Spleen (tissue), 11 donors: ENCODE results near the gene WWC1. TPM values are rescaled to one million over a fixed set of nuclear protein-coding genes. Genes with fewer than 3 reads are reported as not detected.

Experiments used
- DNase-seq: peaks from one replicate; pipeline ENCODE4 v3.0.0-alpha.2; 2020
- H3K27ac ChIP-seq, 8 donors: fragments of 200-600 bp; sonication (generic) in 7 of 8; 1 replicate in 4 of 8; 2 replicates in 4 of 8; pipeline versions ENCODE4 v1.5.0 to v1.8.0; 2016 to 2021; ENCODE audit warnings: inconsistent platforms in 4 of 8, mild to moderate bottlenecking in 4 of 8, moderate library complexity in 1 of 8
- H3K27me3 ChIP-seq, 7 donors: fragments of 200-600 bp; sonication (generic) in 6 of 7; replicated peaks in 1 of 7; 1 replicate in 4 of 7; 2 replicates in 3 of 7; pipeline versions ENCODE4 v1.5.0 to v1.8.0; 2016 to 2021; ENCODE audit warnings: inconsistent platforms in 3 of 7, mild to moderate bottlenecking in 1 of 7
- H3K36me3 ChIP-seq, 6 donors: fragments of 200-600 bp; sonication (generic) in 5 of 6; 1 replicate in 4 of 6; 2 replicates in 2 of 6; pipeline versions ENCODE4 v1.5.0 to v1.8.0; 2016 to 2021; ENCODE audit warnings: inconsistent platforms in 2 of 6
- H3K4me1 ChIP-seq, 6 donors: fragments of 200-600 bp; sonication (generic) in 5 of 6; 1 replicate in 3 of 6; 2 replicates in 3 of 6; pipeline versions ENCODE4 v1.5.0 to v1.8.0; 2016 to 2021; ENCODE audit warnings: inconsistent platforms in 3 of 6
- H3K4me3 ChIP-seq, 8 donors: fragments of 200-600 bp; sonication (generic) in 7 of 8; 1 replicate in 4 of 8; 2 replicates in 4 of 8; pipeline versions ENCODE4 v1.5.0 to v1.8.0; 2016 to 2021; ENCODE audit warnings: inconsistent platforms in 4 of 8, mild to moderate bottlenecking in 4 of 8, moderate library complexity in 2 of 8
- H3K9me3 ChIP-seq, 8 donors: fragments of 200-600 bp; sonication (generic) in 7 of 8; 1 replicate in 4 of 8; 2 replicates in 4 of 8; pipeline versions ENCODE4 v1.5.0 to v1.8.0; 2016 to 2021; ENCODE audit warnings: inconsistent platforms in 4 of 8
- CTCF ChIP-seq, 11 experiments: fragments of 200-600 bp in 7 of 11; fragments of 450-650 bp in 4 of 11; sonication (generic) in 4 of 11; IDR thresholded peaks in 8 of 11; conservative IDR thresholded peaks in 3 of 11; 1 replicate in 7 of 11; 2 replicates in 4 of 11; pipeline versions ENCODE4 v1.4.0 to v1.8.0; 2016 to 2021; ENCODE audit warnings: antibody characterized with exemption in 11 of 11, inconsistent platforms in 4 of 11, mild to moderate bottlenecking in 1 of 11
- POLR2A ChIP-seq, 3 donors: fragments of 450-650 bp; IDR thresholded peaks; one replicate each; pipeline ENCODE4 v1.5.1; 2017; ENCODE audit warnings: antibody characterized with exemption in 3 of 3, mild to moderate bottlenecking in 1 of 3
- POLR2AphosphoS5 ChIP-seq, 3 donors: sonication (generic); formaldehyde crosslinking; IDR thresholded peaks; one replicate each; pipeline ENCODE4 v1.5.1; 2017; ENCODE audit warnings: antibody characterized with exemption in 3 of 3
- WGBS, 5 donors: extraction: QIAGEN DNeasy Blood & Tissue Kit in 3 of 5; methylation state at CpG; one replicate each; pipeline versions ENCODE4 v1.1.5 to v1.1.7; 2013 to 2018; 5-methylcytosine and 5-hydroxymethylcytosine counted together
- intact Hi-C: fragments of 100-400 bp; cut with DNase I; formaldehyde crosslinking; loops from one replicate; pipeline ENCODE4 v1.15.0; 2023; ENCODE audit warnings: low total_unique reads
- polyA plus RNA-seq, 3 donors: library from polyadenylated mRNA; stranded (reverse); fragments of 200-250 nt; gene quantifications; one replicate each; pipeline ENCODE4 v1.2.1, GENCODE V29; 2013
- total RNA-seq, 7 donors: library from RNA; depleted of rRNA in 3 of 7; stranded (reverse); fragments of >200 nt in 3 of 7; fragmentation: NEBNext Ultra II Directional in 4 of 7; extraction: Animal tissue kit (Norgen Biotek cat#: 25700) in 4 of 7; gene quantifications; one replicate each; pipeline versions ENCODE4 v1.1.0 to v1.2.1, GENCODE V29; 2016 to 2021
- donor health status: healthy with polysubstance abuse.
- donor health status: DM: no; HTN: no; CAD: no; lungs with moderate emphysema.
- donor health status: DM: no; HTN: no; CAD: no.
- donor health status: Bipolar disorder and iron deficiency.
- donor health status: healthy.
- donor health status: DM: no; HTN: no; CAD: no.
- donor health status: DM: yes; HTN: yes; CAD: no.

The WWC1 gene
- total and polyA plus RNA-seq, 10 donors: 0.60 to 5.4 (median 1.3) TPM

GRCh38 chr5:168262042-168262743 lies 29.3 kb upstream of the WWC1 start:
- 91 to 93% (median 92%) methylated on average over 23 to 39 of the region's 39 CpGs for WGBS, 5 donors
- H3K36me3 ChIP-seq: no peaks in the 10 kb centered on the region
- H3K4me3 ChIP-seq: no peak overlapping the region
- TF ChIP-seq CTCF (IDR thresholded peaks at IDR 0.05 in 8 of 11, conservative IDR thresholded peaks at IDR 0.05 in 3 of 11) (no peak), POLR2A (IDR thresholded peaks at IDR 0.05) (no peak), POLR2AphosphoS5 (IDR thresholded peaks at IDR 0.05) (no peak)
- H3K27me3 ChIP-seq: peaks cover 0 to 8% (median 0%) of the 10 kb centered on the region in 7 donors
- H3K9me3 ChIP-seq: no peaks in the 10 kb centered on the region
- intact Hi-C loops: no loop called here
- H3K4me1 ChIP-seq: no peaks in the 10 kb centered on the region
- H3K27ac ChIP-seq: no peak overlapping the region
- no peak for DNase-seq

GRCh38 chr5:168263121-168263520 lies 28.3 kb upstream of the WWC1 start:
- no peak for DNase-seq
- Histone ChIP-seq H3K9me3 (no peaks in the 10 kb centered on the region), H3K27me3 (peaks cover 0 to 8% (median 0%) of the 10 kb centered on the region in 7 donors), H3K36me3 (no peaks in the 10 kb centered on the region), H3K4me1 (no peaks in the 10 kb centered on the region), H3K4me3 (no peak overlapping the region), H3K27ac (no peak overlapping the region)
- WGBS, 5 donors: 80 to 88% (median 87%) methylated on average over 13 of the region's 13 CpGs
- TF ChIP-seq POLR2A (IDR thresholded peaks at IDR 0.05) (no peak), CTCF (IDR thresholded peaks at IDR 0.05 in 8 of 11, conservative IDR thresholded peaks at IDR 0.05 in 3 of 11) (no peak), POLR2AphosphoS5 (IDR thresholded peaks at IDR 0.05) (no peak)
- intact Hi-C loops: no loop called here

- WGBS, 5 donors: 88 to 98% (median 91%) methylated on average over 5 to 6 of the region's 6 CpGs
- no peak for TF ChIP-seq POLR2A (IDR thresholded peaks at IDR 0.05)
- TF ChIP-seq CTCF (IDR thresholded peaks at IDR 0.05 in 8 of 11, conservative IDR thresholded peaks at IDR 0.05 in 3 of 11): no peak
- TF ChIP-seq POLR2AphosphoS5 (IDR thresholded peaks at IDR 0.05): no peak
- Histone ChIP-seq H3K27ac (no peak overlapping the region), H3K4me1 (peaks cover 0 to 14% (median 10%) of the 10 kb centered on the region in 6 donors), H3K27me3 (peaks cover 0 to 25% (median 6%) of the 10 kb centered on the region in 7 donors), H3K36me3 (no peaks in the 10 kb centered on the region), H3K9me3 (no peaks in the 10 kb centered on the region), H3K4me3 (no peak overlapping the region)
- intact Hi-C loops: no loop called here
- no peak for DNase-seq
Measured at GRCh38 chr5:168266016-168266415, 25.4 kb upstream of the WWC1 start.
